H9 (cell line): ENCODE results near the gene BEGAIN. TPM values are rescaled to one million over a fixed set of nuclear protein-coding genes. Genes with fewer than 3 reads are reported as not detected.

Source experiments
- DNase-seq: peaks from one replicate; pipeline ENCODE4 v3.0.0-alpha.2; 2017
- H2AFZ ChIP-seq: one replicate; pipeline ENCODE4 v1.6.1; 2013; ENCODE audit warnings: mild to moderate bottlenecking, low read length, control low read depth, moderate library complexity
- H2AK5ac ChIP-seq: 2 replicates; pipeline ENCODE4 v1.6.1; 2013; ENCODE audit warnings: low read length, control low read depth, mixed read lengths; ENCODE audit not compliant: insufficient read length
- H2BK120ac ChIP-seq: one replicate; pipeline ENCODE4 v1.6.1; 2013; ENCODE audit warnings: low read depth, mild to moderate bottlenecking, low read length, control low read depth, inconsistent platforms; ENCODE audit not compliant: poor library complexity, severe bottlenecking
- H2BK12ac ChIP-seq: 2 replicates; pipeline ENCODE4 v1.6.1; 2013; ENCODE audit warnings: low read length, control low read depth, mixed read lengths, low read depth; ENCODE audit not compliant: insufficient read length
- H2BK15ac ChIP-seq: 2 replicates; pipeline ENCODE4 v1.6.1; 2013; ENCODE audit warnings: low read depth, low read length, control low read depth
- H2BK20ac ChIP-seq: one replicate; pipeline ENCODE4 v1.6.1; 2013; ENCODE audit warnings: low read depth, mild to moderate bottlenecking, low read length, control low read depth, inconsistent platforms; ENCODE audit not compliant: poor library complexity, severe bottlenecking
- H2BK5ac ChIP-seq: 2 replicates; pipeline ENCODE4 v1.6.1; 2013; ENCODE audit warnings: low read length, control low read depth, mixed read lengths; ENCODE audit not compliant: insufficient read length
- H3K14ac ChIP-seq: 2 replicates; pipeline ENCODE4 v1.6.1; 2013; ENCODE audit warnings: low read length, control low read depth; ENCODE audit not compliant: insufficient read depth
- H3K18ac ChIP-seq: 2 replicates; pipeline ENCODE4 v1.6.1; 2013; ENCODE audit warnings: low read depth, mild to moderate bottlenecking, mixed read lengths, low read length, control low read depth; ENCODE audit not compliant: insufficient read length
- H3K23ac ChIP-seq: 2 replicates; pipeline ENCODE4 v1.6.1; 2013; ENCODE audit warnings: low read length, control low read depth, mixed read lengths, low read depth; ENCODE audit not compliant: insufficient read length
- H3K23me2 ChIP-seq: 2 replicates; pipeline ENCODE4 v1.6.1; 2013; ENCODE audit warnings: low read depth, mild to moderate bottlenecking, mixed read lengths, low read length, control low read depth; ENCODE audit not compliant: insufficient read length, poor library complexity, severe bottlenecking
- H3K27ac ChIP-seq: 2 replicates; pipeline ENCODE4 v1.5.1; 2013; ENCODE audit warnings: low read length, control low read depth, mixed read lengths, low read depth; ENCODE audit not compliant: insufficient read length
- H3K27me3 ChIP-seq: 2 replicates; pipeline ENCODE4 v1.6.1; 2013; ENCODE audit warnings: low read length, control low read depth, inconsistent platforms; ENCODE audit not compliant: insufficient read depth
- H3K4ac ChIP-seq: 2 replicates; pipeline ENCODE4 v1.6.1; 2013; ENCODE audit warnings: low read depth, mild to moderate bottlenecking, control low read depth, inconsistent platforms, low read length, moderate library complexity
- H3K4me1 ChIP-seq: 2 replicates; pipeline ENCODE4 v1.6.1; 2013; ENCODE audit warnings: low read length, control low read depth, inconsistent platforms; ENCODE audit not compliant: insufficient read depth
- H3K4me2 ChIP-seq: 2 replicates; pipeline ENCODE4 v1.6.1; 2013; ENCODE audit warnings: low read length, control low read depth, mixed read lengths; ENCODE audit not compliant: insufficient read length, insufficient read depth
- H3K56ac ChIP-seq: 2 replicates; pipeline ENCODE4 v1.6.1; 2013; ENCODE audit warnings: low read depth, mild to moderate bottlenecking, mixed read lengths, low read length, control low read depth; ENCODE audit not compliant: insufficient read length
- H3K79me1 ChIP-seq: 2 replicates; pipeline ENCODE4 v1.6.1; 2013; ENCODE audit warnings: low read depth, mild to moderate bottlenecking, moderate library complexity, low read length, control low read depth, inconsistent platforms; ENCODE audit not compliant: insufficient read depth, poor library complexity, severe bottlenecking
- H3K79me2 ChIP-seq: 2 replicates; pipeline ENCODE4 v1.6.1; 2013; ENCODE audit warnings: low read length, control low read depth, inconsistent platforms; ENCODE audit not compliant: insufficient read depth
- H3K9ac ChIP-seq: 2 replicates; pipeline ENCODE4 v1.6.1; 2013; ENCODE audit warnings: low read length, control low read depth, mixed read lengths; ENCODE audit not compliant: insufficient read length; ENCODE audit errors: extremely low read depth
- H3K9me3 ChIP-seq: one replicate; pipeline ENCODE4 v1.6.1; 2013; ENCODE audit warnings: low read depth, low read length, inconsistent platforms; ENCODE audit not compliant: control insufficient read depth
- H3T11ph ChIP-seq: one replicate; pipeline ENCODE4 v1.6.1; 2013; ENCODE audit warnings: mild to moderate bottlenecking, low read length, control low read depth, inconsistent platforms
- H4K20me1 ChIP-seq: one replicate; pipeline ENCODE4 v1.6.1; 2013; ENCODE audit not compliant: control insufficient read depth, insufficient read length, insufficient read depth
- H4K5ac ChIP-seq: 2 replicates; pipeline ENCODE4 v1.6.1; 2013; ENCODE audit warnings: low read depth, mild to moderate bottlenecking, mixed read lengths, low read length, control low read depth; ENCODE audit not compliant: insufficient read length
- H4K8ac ChIP-seq: replicated peaks from 2 replicates; pipeline ENCODE4 v1.6.1; 2013; ENCODE audit warnings: low read length, control low read depth, mixed read lengths, low read depth; ENCODE audit not compliant: insufficient read length
- H4K91ac ChIP-seq: 2 replicates; pipeline ENCODE4 v1.6.1; 2013; ENCODE audit warnings: low read depth, mild to moderate bottlenecking, moderate library complexity, mixed read lengths, low read length, control low read depth; ENCODE audit not compliant: insufficient read length
- H3K27ac Mint-ChIP-seq, 3 experiments: 2 replicates in 2 of 3; 3 replicates in 1 of 3; pipeline ENCODE4 v1.8.0; 2020 to 2021; ENCODE audit warnings: mixed read lengths in 3 of 3, mild to moderate bottlenecking in 1 of 3, moderate library complexity in 1 of 3
- H3K27me3 Mint-ChIP-seq: 2 replicates; pipeline ENCODE4 v1.8.0; 2021; ENCODE audit warnings: low read depth, mild to moderate bottlenecking, moderate library complexity, mixed read lengths
- H3K36me3 Mint-ChIP-seq, 3 experiments: 2 replicates in 2 of 3; 3 replicates in 1 of 3; pipeline ENCODE4 v1.8.0; 2020 to 2021; ENCODE audit warnings: low read depth in 3 of 3, mixed read lengths in 3 of 3; ENCODE audit not compliant: insufficient read depth in 1 of 3
- H3K4me1 Mint-ChIP-seq, 2 experiments: 2 replicates each; pipeline ENCODE4 v1.8.0; 2020; ENCODE audit warnings: mixed read lengths in 2 of 2
- H3K4me3 Mint-ChIP-seq, 2 experiments: 2 replicates in 1 of 2; 3 replicates in 1 of 2; pipeline ENCODE4 v1.8.0; 2020 to 2021; ENCODE audit warnings: mild to moderate bottlenecking in 2 of 2, mixed read lengths in 2 of 2, moderate library complexity in 1 of 2
- H3K9me3 Mint-ChIP-seq, 2 experiments: 2 replicates in 1 of 2; 3 replicates in 1 of 2; pipeline ENCODE4 v1.8.0; 2020; ENCODE audit warnings: mild to moderate bottlenecking in 2 of 2, mixed read lengths in 2 of 2, moderate library complexity in 1 of 2
- WGBS: extraction: QIAGEN DNeasy Blood & Tissue Kit; methylation state at CpG from one replicate; pipeline ENCODE4 v1.1.7; 2013; ENCODE audit warnings: missing lambda C conversion rate, low lambda C conversion rate, mixed read lengths; ENCODE audit not compliant: insufficient read length; ENCODE audit errors: extremely low coverage; 5-methylcytosine and 5-hydroxymethylcytosine counted together
- total RNA-seq: library from RNA; stranded (reverse); gene quantifications from 2 replicates; pipeline ENCODE4 v1.2.1, GENCODE V29; 2021
- TF ChIP-seq, protein P1 (sequence below): fragments of 200-600 bp; sonication (generic); conservative IDR thresholded peaks from 3 replicates; pipeline ENCODE4 v1.8.0; 2021; ENCODE audit warnings: antibody characterized with exemption, mild to moderate bottlenecking

The BEGAIN gene
- total RNA-seq, 1 experiment from 2014 or later, result 2.6 TPM

DNA sequence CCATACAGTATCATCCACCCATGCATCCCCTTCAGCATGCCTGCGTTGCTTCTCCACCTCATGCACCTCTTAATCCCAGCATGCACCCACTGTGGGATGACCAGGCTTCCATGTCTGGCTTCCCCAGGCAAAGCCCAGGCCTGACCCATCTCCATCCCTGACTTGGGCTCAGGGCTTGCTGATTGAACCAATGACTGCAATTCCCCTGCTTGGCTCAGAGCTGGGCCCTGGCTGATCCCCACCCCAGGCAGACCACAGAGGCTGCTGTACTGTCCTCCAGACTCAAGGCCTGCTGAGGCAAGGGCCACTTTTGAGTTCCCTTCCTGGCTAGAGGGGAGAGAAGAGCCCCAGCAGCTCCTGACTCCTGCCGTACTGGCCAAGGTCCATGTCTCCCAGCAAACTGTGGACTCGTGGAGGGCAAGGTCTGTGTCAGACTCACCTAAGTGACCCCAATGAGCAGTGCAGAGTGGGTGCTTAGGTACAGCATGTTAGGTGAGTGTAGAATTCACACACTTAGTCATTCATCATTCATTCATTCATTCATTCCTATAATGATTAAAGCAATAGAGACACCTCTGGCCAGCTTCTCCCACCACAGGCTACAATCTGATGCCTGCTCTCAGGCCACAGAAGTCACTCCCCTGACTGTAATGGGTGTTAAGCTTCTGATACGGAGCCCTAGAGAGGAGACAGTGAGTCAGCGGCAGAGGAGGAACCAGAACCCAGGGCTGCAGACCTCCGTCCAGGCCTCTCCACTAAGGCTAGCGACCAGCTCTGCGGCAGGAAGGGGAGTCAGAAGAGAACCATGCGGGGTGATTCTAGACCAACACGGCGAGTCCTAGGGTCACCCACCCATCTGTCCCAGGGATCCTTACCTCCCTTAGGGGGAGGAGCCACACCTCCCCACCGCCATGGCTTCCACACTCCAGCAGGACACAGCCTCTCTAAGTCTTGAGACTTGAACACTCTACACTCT lies 2.9 kb downstream of the BEGAIN start:
- no peak overlapping the region for H2BK12ac ChIP-seq
- peaks cover 6% of the 10 kb centered on the region for H3K23me2 ChIP-seq
- Mint-ChIP-seq H3K36me3 (no peaks in the 10 kb centered on the region), H3K27me3 (peaks cover 67% of the 10 kb centered on the region), H3K4me1 (peaks cover 0 to 6% of the 10 kb centered on the region in 2 experiments; a peak in 2 of 4 replicates), H3K27ac (no peak overlapping the region), H3K9me3 (no peaks in the 10 kb centered on the region), H3K4me3 (no peak overlapping the region)
- H4K20me1 ChIP-seq, result no peaks in the 10 kb centered on the region
- no peak overlapping the region for H2BK120ac ChIP-seq
- H4K5ac ChIP-seq, result no peak overlapping the region
- peaks cover 6% of the 10 kb centered on the region; the same call in 1 of the 2 replicates for H3K27me3 ChIP-seq
- H3K4ac ChIP-seq, result no peak overlapping the region
- no peak for DNase-seq
- no peak overlapping the region for H2AK5ac ChIP-seq
- H3K79me1 ChIP-seq, result no peaks in the 10 kb centered on the region
- no peak overlapping the region for H2BK20ac ChIP-seq
- no peak overlapping the region for H3K23ac ChIP-seq
- no peak overlapping the region for H3T11ph ChIP-seq
- H3K4me1 ChIP-seq, result no peaks in the 10 kb centered on the region
- H2BK15ac ChIP-seq, result no peak overlapping the region
- no peaks in the 10 kb centered on the region for H3K79me2 ChIP-seq
- no peak overlapping the region for H3K4me2 ChIP-seq
- WGBS, result no CpG with 5 or more reads among the region's 12 CpGs
- H3K27ac ChIP-seq, result no peak overlapping the region
- no peak overlapping the region for H3K9ac ChIP-seq
- H3K9me3 ChIP-seq, result no peaks in the 10 kb centered on the region
- H2BK5ac ChIP-seq, result no peak overlapping the region
- no peak overlapping the region for H4K8ac ChIP-seq
- no peak overlapping the region for H3K56ac ChIP-seq
- H4K91ac ChIP-seq, result no peak overlapping the region
- TF ChIP-seq, protein P1, sequence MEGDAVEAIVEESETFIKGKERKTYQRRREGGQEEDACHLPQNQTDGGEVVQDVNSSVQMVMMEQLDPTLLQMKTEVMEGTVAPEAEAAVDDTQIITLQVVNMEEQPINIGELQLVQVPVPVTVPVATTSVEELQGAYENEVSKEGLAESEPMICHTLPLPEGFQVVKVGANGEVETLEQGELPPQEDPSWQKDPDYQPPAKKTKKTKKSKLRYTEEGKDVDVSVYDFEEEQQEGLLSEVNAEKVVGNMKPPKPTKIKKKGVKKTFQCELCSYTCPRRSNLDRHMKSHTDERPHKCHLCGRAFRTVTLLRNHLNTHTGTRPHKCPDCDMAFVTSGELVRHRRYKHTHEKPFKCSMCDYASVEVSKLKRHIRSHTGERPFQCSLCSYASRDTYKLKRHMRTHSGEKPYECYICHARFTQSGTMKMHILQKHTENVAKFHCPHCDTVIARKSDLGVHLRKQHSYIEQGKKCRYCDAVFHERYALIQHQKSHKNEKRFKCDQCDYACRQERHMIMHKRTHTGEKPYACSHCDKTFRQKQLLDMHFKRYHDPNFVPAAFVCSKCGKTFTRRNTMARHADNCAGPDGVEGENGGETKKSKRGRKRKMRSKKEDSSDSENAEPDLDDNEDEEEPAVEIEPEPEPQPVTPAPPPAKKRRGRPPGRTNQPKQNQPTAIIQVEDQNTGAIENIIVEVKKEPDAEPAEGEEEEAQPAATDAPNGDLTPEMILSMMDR, result no peak
- no peak overlapping the region; the same call in 1 of the 2 replicates for H3K14ac ChIP-seq
- no peak overlapping the region for H2AFZ ChIP-seq
- H3K18ac ChIP-seq, result no peak overlapping the region
